GM23338 (cell line): ENCODE results near the gene CELF2. TPM values are rescaled to one million over a fixed set of nuclear protein-coding genes. Genes with fewer than 3 reads are reported as not detected.

Experiments
- ATAC-seq: fragments of 200-7000 bp; cut with Tn5 transposase; 3 replicates; pipeline ENCODE4 v1.9.1; 2020
- DNase-seq: peaks from one replicate; pipeline ENCODE4 v3.0.0-alpha.2; 2015; ENCODE audit warnings: low spot score
- H2AFZ ChIP-seq: fragments of 200-600 bp; sonication (generic); 2 replicates; pipeline ENCODE4 v1.8.0; 2016; ENCODE audit warnings: antibody characterized with exemption, mild to moderate bottlenecking, moderate library complexity
- H3F3A ChIP-seq: fragments of 200-600 bp; sonication (generic); replicated peaks from 2 replicates; pipeline ENCODE4 v1.8.0; 2017; ENCODE audit warnings: antibody characterized with exemption, mixed run types, low read depth
- H3K27ac ChIP-seq: fragments of 200-600 bp; sonication (generic); 2 replicates; pipeline ENCODE4 v1.6.1; 2016; ENCODE audit warnings: low read depth
- H3K27me3 ChIP-seq: fragments of 200-600 bp; sonication (generic); 2 replicates; pipeline ENCODE4 v1.8.0; 2016; ENCODE audit warnings: mild to moderate bottlenecking, mixed run types, moderate library complexity; ENCODE audit not compliant: insufficient read depth
- H3K36me3 ChIP-seq: fragments of 200-600 bp; sonication (generic); 2 replicates; pipeline ENCODE4 v1.8.0; 2016; ENCODE audit warnings: mild to moderate bottlenecking; ENCODE audit not compliant: insufficient read depth
- H3K4me1 ChIP-seq: fragments of 200-600 bp; sonication (generic); 2 replicates; pipeline ENCODE4 v1.8.0; 2016; ENCODE audit warnings: mild to moderate bottlenecking, moderate library complexity; ENCODE audit not compliant: insufficient read depth
- H3K4me2 ChIP-seq: fragments of 200-600 bp; sonication (generic); 2 replicates; pipeline ENCODE4 v1.7.1; 2017; ENCODE audit warnings: mixed run types
- H3K4me3 ChIP-seq: fragments of 200-600 bp; sonication (generic); 2 replicates; pipeline ENCODE4 v1.6.1; 2016; ENCODE audit warnings: mixed run types
- H3K79me2 ChIP-seq: fragments of 200-600 bp; sonication (generic); replicated peaks from 2 replicates; pipeline ENCODE4 v1.8.0; 2017; ENCODE audit warnings: mild to moderate bottlenecking; ENCODE audit not compliant: insufficient read depth
- H3K9me2 ChIP-seq: fragments of 200-600 bp; sonication (generic); 2 replicates; pipeline ENCODE4 v1.8.0; 2017; ENCODE audit not compliant: insufficient read depth
- H4K20me1 ChIP-seq: fragments of 200-600 bp; sonication (generic); replicated peaks from 2 replicates; pipeline ENCODE4 v1.8.0; 2017; ENCODE audit warnings: mild to moderate bottlenecking; ENCODE audit not compliant: insufficient read depth
- H3K27ac Mint-ChIP-seq: 2 replicates; pipeline ENCODE4 v1.8.0; 2020; ENCODE audit warnings: inconsistent platforms, mild to moderate bottlenecking, moderate library complexity, mixed read lengths
- H3K27me3 Mint-ChIP-seq: 3 replicates; pipeline ENCODE4 v1.8.0; 2022; ENCODE audit warnings: low read depth, mild to moderate bottlenecking, moderate library complexity, mixed read lengths, inconsistent platforms; ENCODE audit not compliant: insufficient read depth, poor library complexity
- H3K36me3 Mint-ChIP-seq: 3 replicates; pipeline ENCODE4 v1.8.0; 2021; ENCODE audit warnings: low read depth, mild to moderate bottlenecking, inconsistent platforms, moderate library complexity, mixed read lengths
- H3K4me1 Mint-ChIP-seq: 3 replicates; pipeline ENCODE4 v1.8.0; 2020; ENCODE audit warnings: mild to moderate bottlenecking, inconsistent platforms, mixed read lengths
- H3K4me3 Mint-ChIP-seq: 3 replicates; pipeline ENCODE4 v1.8.0; 2021; ENCODE audit warnings: moderate library complexity, mild to moderate bottlenecking, inconsistent platforms, mixed read lengths
- H3K9me3 Mint-ChIP-seq: 3 replicates; pipeline ENCODE4 v1.8.0; 2020; ENCODE audit warnings: moderate library complexity, mild to moderate bottlenecking, inconsistent platforms, mixed read lengths
- CREB1 ChIP-seq: fragments of 250-450 bp; sonication (Bioruptor Pico); IDR thresholded peaks from 2 replicates; pipeline ENCODE4 v1.5.0; 2020; ENCODE audit warnings: low read depth, mild to moderate bottlenecking, moderate library complexity
- CTCF ChIP-seq, 2 experiments: fragments of 200-600 bp in 1 of 2; sonication (generic) in 1 of 2; conservative IDR thresholded peaks; 2 replicates each; pipeline versions ENCODE4 v1.5.1 to v1.6.1; 2016 to 2017; ENCODE audit warnings: antibody characterized with exemption in 2 of 2, low read depth in 2 of 2, mild to moderate bottlenecking in 2 of 2, moderate library complexity in 1 of 2
- ETS1 ChIP-seq: IDR thresholded peaks from 2 replicates; pipeline ENCODE4 v1.6.1; 2016; ENCODE audit warnings: antibody characterized with exemption
- EZH2 ChIP-seq: fragments of 200-600 bp; sonication (generic); IDR thresholded peaks from one replicate; pipeline ENCODE4 v1.8.0; 2017; ENCODE audit warnings: antibody characterized with exemption, mild to moderate bottlenecking, low read depth; ENCODE audit not compliant: unreplicated experiment
- EZH2phosphoT487 ChIP-seq: fragments of 200-600 bp; sonication (generic); IDR thresholded peaks from one replicate; pipeline ENCODE4 v1.8.1; 2018; ENCODE audit warnings: antibody characterized with exemption; ENCODE audit not compliant: unreplicated experiment
- JUNB ChIP-seq: IDR thresholded peaks from one replicate; pipeline ENCODE4 v1.6.1; 2016; ENCODE audit warnings: antibody characterized with exemption; ENCODE audit not compliant: unreplicated experiment
- NANOG ChIP-seq: IDR thresholded peaks from 2 replicates; pipeline ENCODE4 v1.6.1; 2016; ENCODE audit warnings: antibody characterized with exemption, borderline replicate concordance
- POLR2AphosphoS5 ChIP-seq: IDR thresholded peaks from 2 replicates; pipeline ENCODE4 v1.6.1; 2016; ENCODE audit warnings: antibody characterized with exemption, low read depth
- REST ChIP-seq: IDR thresholded peaks from one replicate; pipeline ENCODE4 v1.6.1; 2018; ENCODE audit warnings: antibody characterized with exemption; ENCODE audit not compliant: unreplicated experiment
- STAT1 ChIP-seq: IDR thresholded peaks from one replicate; pipeline ENCODE4 v1.6.1; 2016; ENCODE audit warnings: antibody characterized with exemption; ENCODE audit not compliant: unreplicated experiment
- ZNF114 ChIP-seq: fragments of 250-450 bp; sonication (Bioruptor Pico); IDR thresholded peaks from 2 replicates; pipeline ENCODE4 v1.5.0; 2020; ENCODE audit warnings: mild to moderate bottlenecking, moderate library complexity
- ZNF331 ChIP-seq: fragments of 250-450 bp; sonication (Bioruptor Pico); IDR thresholded peaks from 2 replicates; pipeline ENCODE4 v1.5.0; 2020; ENCODE audit warnings: low read depth, mild to moderate bottlenecking, moderate library complexity
- ZNF462 ChIP-seq: fragments of 250-450 bp; sonication (Bioruptor Pico); IDR thresholded peaks from 2 replicates; pipeline ENCODE4 v1.5.0; 2020; ENCODE audit warnings: mild to moderate bottlenecking, moderate library complexity
- polyA plus RNA-seq: library from polyadenylated mRNA; unstranded; fragments of >200 nt; fragmentation: Nextera tagmentation; extraction: Ambion mirVana; gene quantifications from 2 replicates; pipeline ENCODE4 v1.2.1, GENCODE V29; 2016
- total RNA-seq: library from RNA; depleted of rRNA; stranded (reverse); fragments of >200 nt; shearing (Covaris generic); gene quantifications from 2 replicates; pipeline ENCODE4 v1.2.3, GENCODE V29; 2014

CELF2 gene
- total and polyA plus RNA-seq, 2 experiments from 2014 or later: 18.1 to 22.5 TPM

- Mint-ChIP-seq H3K27ac (no peak overlapping the region), H3K27me3 (no peaks in the 10 kb centered on the region), H3K9me3 (no peaks in the 10 kb centered on the region), H3K4me3 (no peak overlapping the region), H3K4me1 (peaks cover 15% of the 10 kb centered on the region), H3K36me3 (no peaks in the 10 kb centered on the region)
- TF ChIP-seq EZH2 (no peak), ZNF114 (CRISPR knock-in tag) (no peak), ZNF462 (CRISPR knock-in tag) (no peak), NANOG (no peak), ETS1 (no peak), REST (no peak), CREB1 (CRISPR knock-in tag) (no peak), JUNB (no peak), STAT1 (no peak), POLR2AphosphoS5 (no peak), EZH2phosphoT487 (no peak), CTCF (conservative IDR thresholded peaks at IDR 0.05; ENCODE audit: low read depth in 2 of 2) (no peak), ZNF331 (CRISPR knock-in tag) (no peak)
- Histone ChIP-seq H3K79me2 (peaks cover 10% of the 10 kb centered on the region), H2AFZ (no peak overlapping the region), H3K9me2 (peaks cover 9% of the 10 kb centered on the region; the same call in 1 of the 2 replicates), H4K20me1 (no peaks in the 10 kb centered on the region), H3F3A (no peaks in the 10 kb centered on the region), H3K27me3 (no peaks in the 10 kb centered on the region), H3K36me3 (no peaks in the 10 kb centered on the region), H3K27ac (no peak overlapping the region), H3K4me2 (no peak overlapping the region), H3K4me3 (no peak overlapping the region), H3K4me1 (peaks cover 25% of the 10 kb centered on the region)
- DNase-seq (no peak), ATAC-seq (no peak)
These were observed 153.6 kb downstream of the CELF2 start for GRCh38 chr10:11170993-11171851.
